Endodermal cell (in vitro differentiated cells): ENCODE results near the gene GNAI2. TPM values are rescaled to one million over a fixed set of nuclear protein-coding genes. Genes with fewer than 3 reads are reported as not detected.
A peak's percentile ranks its signal among the peaks of the same experiment; 100 is the strongest.

Experiments used
- DNase-seq: peaks from one replicate; pipeline ENCODE4 v3.0.0-alpha.2; 2017
- H3K27ac ChIP-seq: 2 replicates; pipeline ENCODE4 v1.5.1; 2013; ENCODE audit warnings: mild to moderate bottlenecking, low read depth, low read length, moderate library complexity
- H3K27me3 ChIP-seq: 2 replicates; pipeline ENCODE4 v1.6.1; 2013; ENCODE audit warnings: mild to moderate bottlenecking, low read length, moderate library complexity; ENCODE audit not compliant: insufficient read depth, control insufficient read depth, poor library complexity, severe bottlenecking
- H3K36me3 ChIP-seq: 2 replicates; pipeline ENCODE4 v1.7.0; 2013; ENCODE audit warnings: mild to moderate bottlenecking, low read length, moderate library complexity; ENCODE audit not compliant: control insufficient read depth, insufficient read depth
- H3K4me1 ChIP-seq: one replicate; pipeline ENCODE4 v1.7.0; 2013; ENCODE audit warnings: low read length; ENCODE audit not compliant: control insufficient read depth, insufficient read depth
- H3K4me3 ChIP-seq: 2 replicates; pipeline ENCODE4 v1.5.1; 2013; ENCODE audit warnings: mild to moderate bottlenecking, low read length, moderate library complexity
- H3K9ac ChIP-seq: 2 replicates; pipeline ENCODE4 v1.6.1; 2013; ENCODE audit warnings: mild to moderate bottlenecking, low read length, moderate library complexity; ENCODE audit not compliant: poor library complexity, severe bottlenecking; ENCODE audit errors: extremely low read depth
- H3K9me3 ChIP-seq: 2 replicates; pipeline ENCODE4 v1.6.1; 2013; ENCODE audit warnings: mild to moderate bottlenecking, low read length, moderate library complexity; ENCODE audit not compliant: control insufficient read depth
- H3K27ac Mint-ChIP-seq: 2 replicates; pipeline ENCODE4 v1.8.0; 2020; ENCODE audit warnings: mixed read lengths
- H3K27me3 Mint-ChIP-seq: 2 replicates; pipeline ENCODE4 v1.8.0; 2021; ENCODE audit warnings: mild to moderate bottlenecking, mixed read lengths; ENCODE audit not compliant: insufficient read depth
- H3K36me3 Mint-ChIP-seq: 2 replicates; pipeline ENCODE4 v1.8.0; 2020; ENCODE audit warnings: low read depth, mixed read lengths
- H3K4me1 Mint-ChIP-seq: 2 replicates; pipeline ENCODE4 v1.8.0; 2020; ENCODE audit warnings: mixed read lengths
- H3K4me3 Mint-ChIP-seq: 2 replicates; pipeline ENCODE4 v1.8.0; 2020; ENCODE audit warnings: mild to moderate bottlenecking, moderate library complexity, mixed read lengths
- H3K9me3 Mint-ChIP-seq: 2 replicates; pipeline ENCODE4 v1.8.0; 2020; ENCODE audit warnings: mild to moderate bottlenecking, mixed read lengths
- CTCF ChIP-seq: fragments of 200-600 bp; sonication (generic); conservative IDR thresholded peaks from 2 replicates; pipeline ENCODE4 v1.5.0; 2021; ENCODE audit warnings: antibody characterized with exemption, mild to moderate bottlenecking
- WGBS, 2 experiments: methylation state at CpG; one replicate each; pipeline versions ENCODE4 v1.1.5 to v1.1.7; 2013; ENCODE audit warnings: missing lambda C conversion rate in 2 of 2, mixed read lengths in 1 of 2; ENCODE audit not compliant: insufficient coverage in 1 of 2, insufficient read length in 1 of 2; 5-methylcytosine and 5-hydroxymethylcytosine counted together
- total RNA-seq, 2 donors: library from RNA; stranded (reverse); fragmentation: NEBNext Ultra II Directional in 1 of 2; extraction: Animal tissue kit (Norgen Biotek cat#: 25700) in 1 of 2; gene quantifications; 2 replicates in 1 of 2; 3 replicates in 1 of 2; pipeline ENCODE4 v1.2.1, GENCODE V29; 2021

Gene GNAI2
- total RNA-seq, 2 donors from 2014 or later, result 243 to 278 TPM

- Mint-ChIP-seq H3K27me3 (peaks cover 25% of the 10 kb centered on the region), H3K27ac (peak overlapping the region; percentile 26), H3K9me3 (no peaks in the 10 kb centered on the region), H3K4me3 (no peak overlapping the region), H3K4me1 (peaks cover 22% of the 10 kb centered on the region), H3K36me3 (no peaks in the 10 kb centered on the region)
- Histone ChIP-seq H3K9me3 (no peaks in the 10 kb centered on the region), H3K27ac (peak overlapping the region; percentile 16), H3K4me3 (no peak overlapping the region), H3K36me3 (no peaks in the 10 kb centered on the region), H3K4me1 (peaks cover 9% of the 10 kb centered on the region), H3K9ac (no peak overlapping the region), H3K27me3 (peaks cover 16% of the 10 kb centered on the region)
- 80 to 82% methylated on average over 4 of the region's 4 CpGs for WGBS, 2 experiments
- TF ChIP-seq CTCF, result no peak
- DNase-seq, result no peak
These were observed 33.5 kb downstream of the GNAI2 start for GRCh38 chr3:50269460-50269859.

GRCh38 chr3:50269977-50270413 lies 34.0 kb downstream of the GNAI2 start:
- Mint-ChIP-seq H3K9me3 (no peaks in the 10 kb centered on the region), H3K27me3 (peaks cover 30% of the 10 kb centered on the region), H3K27ac (no peak overlapping the region), H3K4me3 (no peak overlapping the region), H3K4me1 (peaks cover 20% of the 10 kb centered on the region), H3K36me3 (no peaks in the 10 kb centered on the region)
- peaks cover 21% of the 10 kb centered on the region for H3K27me3 ChIP-seq
- no peaks in the 10 kb centered on the region for H3K36me3 ChIP-seq
- no peak overlapping the region for H3K4me3 ChIP-seq
- no peak for TF ChIP-seq CTCF
- no peaks in the 10 kb centered on the region for H3K9me3 ChIP-seq
- peaks cover 7% of the 10 kb centered on the region for H3K4me1 ChIP-seq
- WGBS, 2 experiments, result 92 to 97% methylated on average over 7 to 8 of the region's 8 CpGs
- no peak overlapping the region for H3K9ac ChIP-seq
- no peak overlapping the region for H3K27ac ChIP-seq
- no peak for DNase-seq

- H3K36me3 ChIP-seq, result no peaks in the 10 kb centered on the region
- peaks cover 19% of the 10 kb centered on the region for H3K4me1 Mint-ChIP-seq
- WGBS, 2 experiments, result 93 to 100% methylated on average over 6 to 19 of the region's 19 CpGs
- H3K36me3 Mint-ChIP-seq, result no peaks in the 10 kb centered on the region
- H3K27me3 Mint-ChIP-seq, result peaks cover 37% of the 10 kb centered on the region
- H3K9me3 ChIP-seq, result no peaks in the 10 kb centered on the region
- DNase-seq, result no peak
- H3K27ac Mint-ChIP-seq, result no peak overlapping the region
- no peak overlapping the region for H3K27ac ChIP-seq
- TF ChIP-seq CTCF, result no peak
- peaks cover 3% of the 10 kb centered on the region for H3K4me1 ChIP-seq
- peaks cover 27% of the 10 kb centered on the region for H3K27me3 ChIP-seq
- no peak overlapping the region for H3K4me3 ChIP-seq
- H3K9ac ChIP-seq, result no peak overlapping the region
- peaks cover 3% of the 10 kb centered on the region for H3K9me3 Mint-ChIP-seq
- H3K4me3 Mint-ChIP-seq, result no peak overlapping the region
These were observed 34.6 kb downstream of the GNAI2 start for GRCh38 chr3:50270422-50271224.
